A673 (cell line): ENCODE measurements around the gene SPIRE1. TPM values are rescaled to one million over a fixed set of nuclear protein-coding genes. Genes with fewer than 3 reads are reported as not detected.

Experiments used
- BruUV-seq: library from RNA; stranded (reverse); fragments of 400-500 nt; replicated peaks from 2 replicates; lab custom pipeline; 2021; lab: Mats Ljungman, UMichigan
- CTCF ChIA-PET: fragments of 300-600 bp; sonication (Branson Sonifier 250); formaldehyde crosslinking; loops from one replicate; lab custom pipeline; 2022; ENCODE audit warnings: antibody characterized with exemption; lab: Charles Lee
- POLR2A ChIA-PET: fragments of 300-600 bp; sonication (Branson Sonifier 250); formaldehyde crosslinking; loops from one replicate; lab custom pipeline; 2022; ENCODE audit warnings: antibody characterized with exemption; ENCODE audit not compliant: low non-redundant PET; lab: Charles Lee
- DNase-seq: peaks from one replicate; pipeline ENCODE4 v3.0.0-alpha.2; 2015; ENCODE audit warnings: low spot score
- H3K27ac ChIP-seq: fragments of 200-600 bp; sonication (generic); 2 replicates; pipeline ENCODE4 v1.5.1; 2016; ENCODE audit warnings: mixed run types, low read depth, mild to moderate bottlenecking, mixed read lengths, antibody characterized with exemption, low read length; ENCODE audit not compliant: poor library complexity, severe bottlenecking
- H3K27me3 ChIP-seq: fragments of 200-600 bp; sonication (generic); replicated peaks from 2 replicates; pipeline ENCODE4 v1.6.1; 2017; ENCODE audit warnings: mixed run types, low read depth, mild to moderate bottlenecking, mixed read lengths, antibody characterized with exemption, low read length; ENCODE audit not compliant: insufficient read depth, poor library complexity
- H3K36me3 ChIP-seq: fragments of 200-600 bp; sonication (generic); 2 replicates; pipeline ENCODE4 v1.6.1; 2016; ENCODE audit warnings: mixed run types, mild to moderate bottlenecking, mixed read lengths, antibody characterized with exemption, low read length; ENCODE audit not compliant: insufficient read depth, poor library complexity, severe bottlenecking
- H3K4me1 ChIP-seq: fragments of 200-600 bp; sonication (generic); 2 replicates; pipeline ENCODE4 v1.6.1; 2017; ENCODE audit warnings: mixed run types, mild to moderate bottlenecking, mixed read lengths, antibody characterized with exemption, low read length; ENCODE audit not compliant: insufficient read depth, poor library complexity, severe bottlenecking
- H3K4me3 ChIP-seq: fragments of 200-600 bp; sonication (generic); 2 replicates; pipeline ENCODE4 v1.5.1; 2016; ENCODE audit warnings: low read depth, mixed run types, mild to moderate bottlenecking, mixed read lengths, low read length; ENCODE audit not compliant: poor library complexity, severe bottlenecking
- H3K9me3 ChIP-seq: fragments of 200-600 bp; sonication (generic); 2 replicates; pipeline ENCODE4 v1.6.1; 2016; ENCODE audit warnings: mixed run types, low read depth, mild to moderate bottlenecking, mixed read lengths, antibody characterized with exemption, low read length; ENCODE audit not compliant: poor library complexity, severe bottlenecking
- EZH2 ChIP-seq: fragments of 200-600 bp; sonication (generic); IDR thresholded peaks from 2 replicates; pipeline ENCODE4 v1.6.1; 2017; ENCODE audit warnings: borderline replicate concordance, low read depth, mild to moderate bottlenecking, mixed read lengths, antibody characterized with exemption, low read length; ENCODE audit not compliant: poor library complexity, severe bottlenecking
- intact Hi-C: fragments of 100-400 bp; cut with micrococcal nuclease; formaldehyde crosslinking; loops from one replicate; pipeline ENCODE4 v1.10.0; 2022; ENCODE audit not compliant: unreplicated experiment
- total RNA-seq: library from RNA; stranded (reverse); gene quantifications from 2 replicates; pipeline ENCODE4 v1.2.3, GENCODE V29; 2021
- TF ChIP-seq, protein P1 (sequence below): fragments of 300-800, 200-600 bp; sonication (generic); conservative IDR thresholded peaks from 2 replicates; pipeline ENCODE4 v1.5.1; 2017; ENCODE audit warnings: low read depth, mild to moderate bottlenecking, antibody characterized with exemption, low read length, moderate library complexity, mixed read lengths

Gene SPIRE1
- total RNA-seq, 1 experiment from 2014 or later: 18.1 TPM

DNA sequence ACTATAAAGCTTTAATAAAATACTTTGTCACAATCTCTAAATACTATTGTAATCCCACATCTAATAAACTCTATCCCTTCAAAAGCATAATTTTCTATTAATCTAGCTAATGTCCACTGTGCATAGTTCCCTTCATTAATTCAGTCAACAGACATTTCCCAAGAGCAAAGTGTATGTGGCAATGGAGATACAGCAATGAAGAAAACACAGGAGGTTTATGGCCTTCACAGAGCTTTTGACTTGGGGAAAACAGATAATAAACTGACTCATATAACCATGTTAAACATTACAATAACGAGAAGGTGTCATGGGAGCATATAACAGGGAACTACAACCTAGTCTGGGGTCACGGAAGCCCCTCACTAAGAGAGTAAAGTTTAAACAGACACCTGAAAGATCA, 86.3 kb downstream of the SPIRE1 start:
- no peak overlapping the region for H3K27ac ChIP-seq
- intact Hi-C loops: no loop called here
- no peaks in the 10 kb centered on the region for H3K4me1 ChIP-seq
- no peaks in the 10 kb centered on the region for H3K9me3 ChIP-seq
- H3K27me3 ChIP-seq: no peaks in the 10 kb centered on the region
- ChIA-PET POLR2A (no interaction called here), CTCF (no interaction called here)
- H3K36me3 ChIP-seq: no peaks in the 10 kb centered on the region
- BruUV-seq: no TSS peak
- DNase-seq: no peak
- no peak overlapping the region for H3K4me3 ChIP-seq
- no peak for TF ChIP-seq EZH2
- TF ChIP-seq, protein P1, sequence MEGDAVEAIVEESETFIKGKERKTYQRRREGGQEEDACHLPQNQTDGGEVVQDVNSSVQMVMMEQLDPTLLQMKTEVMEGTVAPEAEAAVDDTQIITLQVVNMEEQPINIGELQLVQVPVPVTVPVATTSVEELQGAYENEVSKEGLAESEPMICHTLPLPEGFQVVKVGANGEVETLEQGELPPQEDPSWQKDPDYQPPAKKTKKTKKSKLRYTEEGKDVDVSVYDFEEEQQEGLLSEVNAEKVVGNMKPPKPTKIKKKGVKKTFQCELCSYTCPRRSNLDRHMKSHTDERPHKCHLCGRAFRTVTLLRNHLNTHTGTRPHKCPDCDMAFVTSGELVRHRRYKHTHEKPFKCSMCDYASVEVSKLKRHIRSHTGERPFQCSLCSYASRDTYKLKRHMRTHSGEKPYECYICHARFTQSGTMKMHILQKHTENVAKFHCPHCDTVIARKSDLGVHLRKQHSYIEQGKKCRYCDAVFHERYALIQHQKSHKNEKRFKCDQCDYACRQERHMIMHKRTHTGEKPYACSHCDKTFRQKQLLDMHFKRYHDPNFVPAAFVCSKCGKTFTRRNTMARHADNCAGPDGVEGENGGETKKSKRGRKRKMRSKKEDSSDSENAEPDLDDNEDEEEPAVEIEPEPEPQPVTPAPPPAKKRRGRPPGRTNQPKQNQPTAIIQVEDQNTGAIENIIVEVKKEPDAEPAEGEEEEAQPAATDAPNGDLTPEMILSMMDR: no peak

DNA sequence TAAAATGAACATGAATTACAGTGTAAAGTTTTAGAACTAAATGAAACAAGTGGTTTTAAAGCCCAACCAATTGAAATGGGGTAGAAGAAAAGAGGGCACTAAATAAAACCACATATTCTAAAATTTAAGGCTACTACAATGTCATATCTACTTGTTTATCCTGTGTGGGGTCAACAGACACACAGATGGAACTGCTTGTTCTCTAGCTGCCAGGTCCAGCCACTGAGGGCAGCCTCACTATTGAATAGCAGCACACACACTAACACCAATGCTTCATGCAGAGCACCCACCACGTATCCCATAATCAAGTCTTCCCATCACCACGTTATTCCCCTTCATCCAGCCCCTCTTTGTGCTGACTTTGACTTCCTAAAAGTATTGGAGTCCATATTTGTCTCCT, 88.1 kb downstream of the SPIRE1 start:
- no peak for DNase-seq
- H3K27ac ChIP-seq: no peak overlapping the region
- no peaks in the 10 kb centered on the region for H3K27me3 ChIP-seq
- POLR2A ChIA-PET: no interaction called here
- H3K9me3 ChIP-seq: no peaks in the 10 kb centered on the region
- no peak overlapping the region for H3K4me3 ChIP-seq
- intact Hi-C loops: no loop called here
- H3K4me1 ChIP-seq: no peaks in the 10 kb centered on the region
- TF ChIP-seq, protein P1: no peak
- TF ChIP-seq EZH2: no peak
- no peaks in the 10 kb centered on the region for H3K36me3 ChIP-seq
- CTCF ChIA-PET: no interaction called here
- no TSS peak for BruUV-seq

DNA sequence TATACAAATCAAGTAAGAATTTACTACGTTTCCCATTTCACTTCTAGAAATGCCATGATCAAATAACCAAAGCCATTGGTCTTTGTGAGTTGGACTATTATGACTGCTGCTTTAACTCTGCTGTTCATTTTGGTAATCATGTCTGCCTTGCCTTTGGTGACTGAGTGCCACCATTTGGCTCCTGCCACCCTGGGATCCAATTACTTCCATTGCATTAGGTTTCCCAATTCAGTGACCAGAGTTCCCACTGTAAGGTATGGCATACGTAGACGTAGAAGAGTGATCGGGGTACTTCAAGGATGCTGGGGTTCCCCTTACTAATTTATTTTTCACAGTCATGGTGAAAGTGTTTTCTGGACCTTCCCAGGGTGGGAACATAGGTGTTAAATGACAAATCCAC, 90.1 kb downstream of the SPIRE1 start:
- no peaks in the 10 kb centered on the region for H3K27me3 ChIP-seq
- H3K4me3 ChIP-seq: no peak overlapping the region
- DNase-seq: no peak
- no peaks in the 10 kb centered on the region for H3K9me3 ChIP-seq
- TF ChIP-seq, protein P1: no peak
- TF ChIP-seq EZH2: no peak
- no peak overlapping the region for H3K27ac ChIP-seq
- BruUV-seq: no TSS peak
- POLR2A ChIA-PET: no interaction called here
- CTCF ChIA-PET: no interaction called here
- no peaks in the 10 kb centered on the region for H3K4me1 ChIP-seq
- intact Hi-C loops: no loop called here
- no peaks in the 10 kb centered on the region for H3K36me3 ChIP-seq
